OCI-LY1 (cell line): ENCODE data around the gene OR2A25.

ENCODE experiments used
- H2AFZ ChIP-seq: fragments of 200-600 bp; sonication (generic), shearing (Covaris generic); 2 replicates; pipeline ENCODE4 v1.6.0; 2014; ENCODE audit warnings: antibody characterized with exemption, mild to moderate bottlenecking, low read length
- H3F3A ChIP-seq: fragments of 200-600 bp; sonication (generic), shearing (Covaris generic); 2 replicates; pipeline ENCODE4 v1.6.0; 2014; ENCODE audit warnings: mild to moderate bottlenecking, antibody characterized with exemption, low read length, moderate library complexity; ENCODE audit not compliant: insufficient read depth
- H3K27ac ChIP-seq: fragments of 200-600 bp; sonication (generic); 2 replicates; pipeline ENCODE4 v1.5.1; 2014; ENCODE audit warnings: low read length, mixed run types, mild to moderate bottlenecking, low read depth; ENCODE audit not compliant: poor library complexity, severe bottlenecking
- H3K27me3 ChIP-seq: fragments of 200-600 bp; sonication (generic); 2 replicates; pipeline ENCODE4 v1.6.0; 2014; ENCODE audit warnings: antibody characterized with exemption, mild to moderate bottlenecking, low read length, moderate library complexity; ENCODE audit not compliant: insufficient read depth
- H3K36me3 ChIP-seq: fragments of 200-600 bp; sonication (generic); 2 replicates; pipeline ENCODE4 v1.6.1; 2014; ENCODE audit warnings: mild to moderate bottlenecking, antibody characterized with exemption, low read length, moderate library complexity, mixed read lengths; ENCODE audit not compliant: insufficient read depth
- H3K4me1 ChIP-seq: fragments of 200-600 bp; sonication (generic); 2 replicates; pipeline ENCODE4 v1.5.1; 2014; ENCODE audit warnings: mild to moderate bottlenecking, low read length, moderate library complexity; ENCODE audit not compliant: insufficient read depth, severe bottlenecking
- H3K4me2 ChIP-seq: fragments of 200-600 bp; sonication (generic), shearing (Covaris generic); 2 replicates; pipeline ENCODE4 v1.6.1; 2014; ENCODE audit warnings: low read length
- H3K4me3 ChIP-seq: fragments of 200-600 bp; sonication (generic); 2 replicates; pipeline ENCODE4 v1.5.1; 2014; ENCODE audit warnings: low read length, low read depth, mild to moderate bottlenecking, mixed read lengths; ENCODE audit not compliant: poor library complexity, severe bottlenecking
- H3K79me2 ChIP-seq: fragments of 200-600 bp; shearing (Covaris generic); 2 replicates; pipeline ENCODE4 v1.6.1; 2016; ENCODE audit warnings: mixed run types, low read length, mixed read lengths; ENCODE audit not compliant: insufficient read depth
- H3K9ac ChIP-seq: fragments of 200-600 bp; sonication (generic), shearing (Covaris generic); 2 replicates; pipeline ENCODE4 v1.6.1; 2014; ENCODE audit warnings: mild to moderate bottlenecking, low read length, mixed read lengths
- H3K9me2 ChIP-seq: fragments of 200-600 bp; sonication (generic), shearing (Covaris generic); 2 replicates; pipeline ENCODE4 v1.6.1; 2014; ENCODE audit warnings: low read depth, mild to moderate bottlenecking, low read length, mixed read lengths
- H3K9me3 ChIP-seq: fragments of 200-600 bp; shearing (Covaris generic); 2 replicates; pipeline ENCODE4 v1.6.1; 2014; ENCODE audit warnings: low read length, mixed read lengths
- H4K20me1 ChIP-seq: fragments of 200-600 bp; sonication (generic), shearing (Covaris generic); 2 replicates; pipeline ENCODE4 v1.6.0; 2016; ENCODE audit warnings: mild to moderate bottlenecking, low read length; ENCODE audit not compliant: insufficient read depth
- CTCF ChIP-seq: fragments of 200-600 bp; sonication (generic), shearing (Covaris generic); IDR thresholded peaks from 2 replicates; pipeline ENCODE4 v1.5.1; 2017; ENCODE audit warnings: mild to moderate bottlenecking, antibody characterized with exemption, low read length, moderate library complexity, mixed read lengths
- EZH2 ChIP-seq: fragments of 200-600 bp; sonication (generic), shearing (Covaris generic); IDR thresholded peaks from 2 replicates; pipeline ENCODE4 v1.8.0; 2017; ENCODE audit warnings: borderline replicate concordance, mixed run types, mild to moderate bottlenecking, antibody characterized with exemption, low read length, moderate library complexity, mixed read lengths

Gene OR2A25

GRCh38 chr7:144069511-144069910 lies at the start of gene OR2A25:
Gene OR2A25, plus strand, starts transcription at chr7:144069811. Its CDS starts 4,409 bp downstream, at chr7:144074220.
- Histone ChIP-seq H3K4me2 (no peak within 1 kb of the TSS), H3K9me3 (no peaks in the 10 kb centered on the region), H3K27me3 (no peaks in the 10 kb centered on the region), H3K4me3 (no peak within 1 kb of the TSS), H3K27ac (no peak within 1 kb of the TSS), H3K79me2 (no peaks in the 10 kb centered on the region), H2AFZ (no peak within 1 kb of the TSS), H3K4me1 (no peaks in the 10 kb centered on the region), H3F3A (no peaks in the 10 kb centered on the region), H3K9me2 (no peaks in the 10 kb centered on the region), H4K20me1 (no peaks in the 10 kb centered on the region), H3K36me3 (no peaks in the 10 kb centered on the region), H3K9ac (no peak within 1 kb of the TSS)
- TF ChIP-seq EZH2 (no peak), CTCF (no peak)

GRCh38 chr7:144020340-144020739 lies 49.3 kb upstream of the OR2A25 start:
- Histone ChIP-seq H3K27me3 (no peaks in the 10 kb centered on the region), H3K27ac (no peak overlapping the region), H3K9ac (no peak overlapping the region), H3K36me3 (no peaks in the 10 kb centered on the region), H4K20me1 (no peaks in the 10 kb centered on the region), H2AFZ (no peak overlapping the region), H3K4me3 (no peak overlapping the region), H3K4me1 (no peaks in the 10 kb centered on the region), H3K4me2 (no peak overlapping the region), H3K9me3 (no peaks in the 10 kb centered on the region), H3F3A (no peaks in the 10 kb centered on the region), H3K9me2 (no peaks in the 10 kb centered on the region), H3K79me2 (no peaks in the 10 kb centered on the region)
- no peak for TF ChIP-seq EZH2
- no peak for TF ChIP-seq CTCF

- no peak overlapping the region for H3K9ac ChIP-seq
- no peaks in the 10 kb centered on the region for H3K9me2 ChIP-seq
- H3F3A ChIP-seq: no peaks in the 10 kb centered on the region
- H3K4me2 ChIP-seq: no peak overlapping the region
- H2AFZ ChIP-seq: no peak overlapping the region
- H3K9me3 ChIP-seq: no peaks in the 10 kb centered on the region
- H3K27ac ChIP-seq: no peak overlapping the region
- H3K79me2 ChIP-seq: no peaks in the 10 kb centered on the region
- no peak overlapping the region for H3K4me3 ChIP-seq
- no peaks in the 10 kb centered on the region for H3K4me1 ChIP-seq
- no peaks in the 10 kb centered on the region for H3K27me3 ChIP-seq
- H4K20me1 ChIP-seq: no peaks in the 10 kb centered on the region
- H3K36me3 ChIP-seq: no peaks in the 10 kb centered on the region
- TF ChIP-seq EZH2 (no peak), CTCF (no peak)
Observed at GRCh38 chr7:144022169-144022568, 47.4 kb upstream of the OR2A25 start.
